Liver (tissue), 9 donors: Measurements from ENCODE around the gene CCDC82. TPM values are rescaled to one million over a fixed set of nuclear protein-coding genes. Genes with fewer than 3 reads are reported as not detected.

Source experiments
- DNase-seq: peaks from one replicate; pipeline ENCODE4 v3.0.0-alpha.2; 2017; ENCODE audit warnings: low spot score
- H3K27ac ChIP-seq, 2 donors: one replicate each; pipeline ENCODE4 v1.7.0; 2013; ENCODE audit warnings: inconsistent platforms in 2 of 2, low read length in 2 of 2, control low read depth in 1 of 2, low read depth in 1 of 2, mild to moderate bottlenecking in 1 of 2
- H3K27me3 ChIP-seq, 4 donors: one replicate each; pipeline versions ENCODE4 v1.6.1 to v1.7.0; 2013; ENCODE audit warnings: low read length in 3 of 4, inconsistent platforms in 1 of 4, mild to moderate bottlenecking in 1 of 4, moderate library complexity in 1 of 4; ENCODE audit not compliant: control insufficient read depth in 4 of 4, insufficient read depth in 4 of 4
- H3K36me3 ChIP-seq, 4 donors: one replicate each; pipeline versions ENCODE4 v1.6.1 to v1.7.0; 2013; ENCODE audit warnings: low read length in 3 of 4, mild to moderate bottlenecking in 3 of 4, low read depth in 1 of 4, moderate library complexity in 1 of 4; ENCODE audit not compliant: control insufficient read depth in 4 of 4, insufficient read depth in 3 of 4
- H3K4me1 ChIP-seq, 4 donors: one replicate each; pipeline versions ENCODE4 v1.6.1 to v1.7.0; 2013; ENCODE audit warnings: low read length in 3 of 4, mild to moderate bottlenecking in 3 of 4, moderate library complexity in 1 of 4; ENCODE audit not compliant: control insufficient read depth in 4 of 4, insufficient read depth in 4 of 4
- H3K4me3 ChIP-seq, 3 donors: one replicate each; pipeline versions ENCODE4 v1.6.1 to v1.7.0; 2013; ENCODE audit warnings: low read length in 3 of 3, control low read depth in 1 of 3, low read depth in 1 of 3, mild to moderate bottlenecking in 1 of 3
- H3K9ac ChIP-seq, 2 donors: one replicate each; pipeline ENCODE4 v1.7.0; 2013; ENCODE audit warnings: low read length in 2 of 2, mild to moderate bottlenecking in 2 of 2, moderate library complexity in 2 of 2, control low read depth in 1 of 2, low read depth in 1 of 2
- H3K9me3 ChIP-seq, 4 donors: one replicate each; pipeline versions ENCODE4 v1.6.1 to v1.7.0; 2013; ENCODE audit warnings: low read length in 3 of 4; ENCODE audit not compliant: control insufficient read depth in 4 of 4
- ATF3 ChIP-seq: IDR thresholded peaks from 2 replicates; pipeline ENCODE4 v1.6.1; 2016; ENCODE audit warnings: antibody characterized with exemption
- CTCF ChIP-seq: fragments of 150-350 bp; IDR thresholded peaks from 2 replicates; pipeline ENCODE4 v1.5.1; 2017; ENCODE audit warnings: improper control_type of control experiment, low read depth, low read length; ENCODE audit not compliant: missing input control
- FOXA1 ChIP-seq: IDR thresholded peaks from 2 replicates; pipeline ENCODE4 v1.6.1; 2016; ENCODE audit warnings: antibody characterized with exemption
- FOXA2 ChIP-seq: IDR thresholded peaks from 2 replicates; pipeline ENCODE4 v1.6.1; 2016; ENCODE audit warnings: antibody characterized with exemption
- HNF4A ChIP-seq, 2 donors: conservative IDR thresholded peaks; 2 replicates each; pipeline ENCODE4 v1.6.1; 2016; ENCODE audit warnings: antibody characterized with exemption in 2 of 2, mild to moderate bottlenecking in 2 of 2
- HNF4G ChIP-seq: IDR thresholded peaks from 2 replicates; pipeline ENCODE4 v1.6.1; 2016; ENCODE audit warnings: antibody characterized with exemption
- JUND ChIP-seq, 2 donors: IDR thresholded peaks; 2 replicates each; pipeline ENCODE4 v1.6.1; 2016; ENCODE audit warnings: antibody characterized with exemption in 2 of 2
- MAX ChIP-seq: IDR thresholded peaks from 2 replicates; pipeline ENCODE4 v1.6.1; 2016; ENCODE audit warnings: antibody characterized with exemption
- NR2F2 ChIP-seq: IDR thresholded peaks from 2 replicates; pipeline ENCODE4 v1.6.1; 2016; ENCODE audit warnings: antibody characterized with exemption
- RAD21 ChIP-seq, 2 donors: IDR thresholded peaks; 2 replicates each; pipeline ENCODE4 v1.6.1; 2016; ENCODE audit warnings: antibody characterized with exemption in 2 of 2, mild to moderate bottlenecking in 2 of 2
- REST ChIP-seq: IDR thresholded peaks from 2 replicates; pipeline ENCODE4 v1.6.1; 2016; ENCODE audit warnings: antibody characterized with exemption, mild to moderate bottlenecking
- RXRA ChIP-seq, 2 donors: IDR thresholded peaks; 2 replicates each; pipeline ENCODE4 v1.6.1; 2017 to 2018; ENCODE audit warnings: antibody characterized with exemption in 2 of 2, mild to moderate bottlenecking in 1 of 2
- SP1 ChIP-seq: IDR thresholded peaks from 2 replicates; pipeline ENCODE4 v1.6.1; 2018; ENCODE audit warnings: antibody characterized with exemption, mild to moderate bottlenecking
- TAF1 ChIP-seq: conservative IDR thresholded peaks from 2 replicates; pipeline ENCODE4 v1.6.1; 2016; ENCODE audit warnings: antibody characterized with exemption, mild to moderate bottlenecking
- YY1 ChIP-seq: IDR thresholded peaks from 2 replicates; pipeline ENCODE4 v1.6.1; 2016; ENCODE audit warnings: antibody characterized with exemption, mild to moderate bottlenecking
- ZBTB33 ChIP-seq: IDR thresholded peaks from 2 replicates; pipeline ENCODE4 v1.6.1; 2016; ENCODE audit warnings: antibody characterized with exemption
- WGBS: extraction: QIAGEN DNeasy Blood & Tissue Kit; methylation state at CpG from one replicate; pipeline ENCODE4 v1.1.7; 2013; 5-methylcytosine and 5-hydroxymethylcytosine counted together
- polyA plus RNA-seq, 2 donors: library from polyadenylated mRNA; stranded (reverse) in 1 of 2; unstranded in 1 of 2; fragments of 200-250 nt in 1 of 2; fragments of >200 nt in 1 of 2; fragmentation: Nextera tagmentation in 1 of 2; extraction: Ambion mirVana in 1 of 2; gene quantifications; one replicate each; pipeline versions ENCODE4 v1.2.1 to v1.2.3, GENCODE V29; 2013 to 2015
- total RNA-seq, 2 donors: library from RNA; depleted of rRNA; stranded (reverse); fragments of >200 nt; gene quantifications; one replicate each; pipeline ENCODE4 v1.2.3, GENCODE V29; 2014
- donor health status: healthy.
- donor health status: healthy.
- donor health status: healthy.
- donor health status: healthy.
- donor health status: healthy.

CCDC82 gene
- total and polyA plus RNA-seq, 4 donors = 4.5 to 14.5 (median 11.0) TPM

- Histone ChIP-seq H3K27ac (no peak overlapping the region), H3K27me3 (no peaks in the 10 kb centered on the region), H3K9ac (no peak overlapping the region), H3K36me3 (no peaks in the 10 kb centered on the region), H3K4me3 (no peak overlapping the region), H3K4me1 (peaks cover 0 to 5% (median 2%) of the 10 kb centered on the region in 4 donors), H3K9me3 (no peaks in the 10 kb centered on the region)
- WGBS = 95% methylated on average over 1 of the region's 1 CpG
- TF ChIP-seq JUND (IDR thresholded peaks at IDR 0.05) (no peak), YY1 (no peak), NR2F2 (no peak), MAX (no peak), ZBTB33 (no peak), FOXA1 (no peak), RXRA (IDR thresholded peaks at IDR 0.05) (no peak), FOXA2 (no peak), HNF4A (conservative IDR thresholded peaks at IDR 0.05) (no peak), TAF1 (no peak), RAD21 (IDR thresholded peaks at IDR 0.05) (no peak), HNF4G (no peak)
- no peak for DNase-seq
These were observed 74.2 kb downstream of the CCDC82 start for GRCh38 chr11:96315476-96315875.

- H3K36me3 ChIP-seq = no peaks in the 10 kb centered on the region
- no peak overlapping the region for H3K27ac ChIP-seq
- peaks cover 0 to 5% (median 2%) of the 10 kb centered on the region in 4 donors for H3K4me1 ChIP-seq
- no peaks in the 10 kb centered on the region for H3K9me3 ChIP-seq
- 55% methylated on average over 4 of the region's 4 CpGs for WGBS
- no peak for TF ChIP-seq JUND (IDR thresholded peaks at IDR 0.05)
- TF ChIP-seq RXRA (IDR thresholded peaks at IDR 0.05) = no peak
- TF ChIP-seq ATF3 = no peak
- TF ChIP-seq HNF4A (conservative IDR thresholded peaks at IDR 0.05) = no peak
- no peak for TF ChIP-seq CTCF
- no peak for TF ChIP-seq SP1
- TF ChIP-seq NR2F2 = no peak
- TF ChIP-seq TAF1 = no peak
- TF ChIP-seq FOXA1 = no peak
- TF ChIP-seq FOXA2 = no peak
- no peak for TF ChIP-seq REST
- no peak for TF ChIP-seq HNF4G
- H3K9ac ChIP-seq = no peak overlapping the region
- H3K27me3 ChIP-seq = no peaks in the 10 kb centered on the region
- DNase-seq = no peak
- no peak overlapping the region for H3K4me3 ChIP-seq
These were observed 75.2 kb downstream of the CCDC82 start for GRCh38 chr11:96314326-96315020.
